GM12873 (cell line): ENCODE measurements around the gene DOCK10.

ENCODE experiments used
- CTCF ChIP-seq: IDR thresholded peaks from 2 replicates; pipeline ENCODE4 v1.5.1; 2012; ENCODE audit warnings: low read depth, mild to moderate bottlenecking, moderate library complexity, low read length, control low read depth; ENCODE audit not compliant: insufficient read depth; ENCODE audit errors: missing control alignments

DOCK10 gene

GRCh38 chr2:224820283-224820991, 221.8 kb downstream of the DOCK10 start:
- no peak for TF ChIP-seq CTCF

- TF ChIP-seq CTCF, result no peak
These were observed 223.2 kb downstream of the DOCK10 start for GRCh38 chr2:224819075-224819474.

GRCh38 chr2:224817676-224818075, 224.6 kb downstream of the DOCK10 start:
- TF ChIP-seq CTCF, result no peak

- TF ChIP-seq CTCF, result no peak
These were observed 225.5 kb downstream of the DOCK10 start for GRCh38 chr2:224816816-224817215.

DNA sequence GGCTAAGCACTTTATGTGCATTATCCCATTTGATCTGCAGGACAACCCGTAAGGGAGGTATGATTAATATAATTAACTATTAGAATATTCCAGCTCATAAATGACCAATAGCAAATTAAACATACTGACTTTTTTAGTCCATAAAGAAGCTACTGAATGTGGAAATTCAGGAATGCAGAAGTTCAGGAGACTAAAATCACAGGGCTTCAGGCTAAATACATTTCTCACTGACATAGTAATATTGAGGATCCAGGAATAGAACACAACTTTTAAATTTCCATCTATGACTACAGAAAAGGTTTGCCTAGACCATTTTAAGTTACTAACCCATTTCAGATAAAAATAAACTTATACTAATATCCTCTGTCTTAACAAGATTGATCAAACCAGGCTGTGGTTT, 228.7 kb downstream of the DOCK10 start:
- no peak for TF ChIP-seq CTCF

DNA sequence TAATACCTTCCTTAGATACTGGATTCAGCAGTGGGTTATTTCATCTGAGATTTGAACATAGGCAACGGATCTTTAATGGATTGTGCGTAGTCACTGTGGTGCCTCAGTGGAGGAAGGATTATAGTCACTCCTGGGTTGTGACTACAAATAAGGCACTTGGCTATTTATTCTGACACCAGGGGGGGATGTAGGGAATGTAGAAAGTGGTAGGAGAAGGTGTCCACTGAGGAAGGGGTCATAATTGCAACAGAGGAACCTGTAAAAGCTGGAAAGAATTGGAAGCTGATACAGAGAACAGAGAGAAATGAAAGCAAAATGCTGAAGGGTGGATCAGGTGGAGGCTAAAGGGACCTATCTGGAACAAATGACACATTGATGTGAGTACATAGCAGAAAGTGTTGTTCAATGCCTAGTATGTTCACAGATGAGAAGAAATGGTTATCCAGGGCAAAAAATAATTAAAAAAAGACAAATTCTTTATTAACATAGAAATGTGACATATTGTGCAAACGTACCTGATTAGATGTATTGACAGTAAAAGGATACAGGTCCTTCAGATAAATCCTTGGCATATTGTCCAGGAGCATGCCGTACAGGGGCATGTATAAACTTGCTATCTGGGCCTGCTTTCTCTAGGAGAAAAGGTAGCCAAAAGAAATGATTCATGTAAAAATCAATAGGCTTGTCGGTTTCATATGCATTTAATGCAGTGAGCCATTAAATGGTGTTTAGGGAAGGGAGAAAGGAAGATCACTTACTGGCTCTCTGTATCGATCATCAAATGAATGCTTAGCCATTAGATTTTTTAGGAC, 234.9 kb downstream of the DOCK10 start:
- no peak for TF ChIP-seq CTCF

DNA sequence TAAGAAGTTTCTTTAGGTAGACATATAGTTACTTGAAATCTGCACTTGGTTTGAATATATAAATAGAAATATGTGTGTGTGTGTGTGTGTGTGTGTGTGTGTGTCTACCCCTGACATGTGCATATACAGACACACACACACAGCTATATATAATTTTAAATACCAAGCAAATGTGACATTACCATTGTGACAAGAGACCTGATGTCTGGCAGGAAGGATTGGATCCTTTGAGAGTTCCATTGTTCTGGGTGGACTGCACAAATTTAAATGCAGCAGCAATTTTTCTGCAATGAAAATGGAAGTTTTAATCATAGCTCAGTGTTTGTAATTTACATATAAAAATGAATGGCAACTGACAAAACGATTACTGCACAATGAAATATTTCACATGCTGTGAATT, 238.3 kb downstream of the DOCK10 start:
- no peak for TF ChIP-seq CTCF
